Thyroid gland (tissue), 4 donors: ENCODE results near the gene ATXN7. TPM values are rescaled to one million over a fixed set of nuclear protein-coding genes. Genes with fewer than 3 reads are reported as not detected.

Experiments
- DNase-seq, 2 donors: peaks; one replicate each; pipeline ENCODE4 v3.0.0-alpha.2; 2019
- H3K27ac ChIP-seq, 3 donors: fragments of 200-600 bp; sonication (generic); 1 replicate in 2 of 3; 2 replicates in 1 of 3; pipeline ENCODE4 v1.5.1; 2016 to 2019; ENCODE audit warnings: mild to moderate bottlenecking in 1 of 3, moderate library complexity in 1 of 3
- H3K27me3 ChIP-seq: fragments of 200-600 bp; sonication (generic); one replicate; pipeline ENCODE4 v1.5.1; 2019
- H3K36me3 ChIP-seq, 2 donors: fragments of 200-600 bp; sonication (generic); one replicate each; pipeline ENCODE4 v1.5.1; 2016 to 2019
- H3K4me1 ChIP-seq, 2 donors: fragments of 200-600 bp; sonication (generic); one replicate each; pipeline ENCODE4 v1.5.1; 2017 to 2019
- H3K4me3 ChIP-seq, 3 donors: fragments of 200-600 bp; sonication (generic); replicated peaks in 1 of 3; 1 replicate in 2 of 3; 2 replicates in 1 of 3; pipeline ENCODE4 v1.5.1; 2016; ENCODE audit warnings: mild to moderate bottlenecking in 1 of 3
- H3K9me3 ChIP-seq: fragments of 200-600 bp; sonication (generic); one replicate; pipeline ENCODE4 v1.5.1; 2017
- POLR2A ChIP-seq, 2 donors: fragments of 450-650 bp; IDR thresholded peaks; one replicate each; pipeline ENCODE4 v1.6.1; 2017; ENCODE audit warnings: antibody characterized with exemption in 2 of 2, mild to moderate bottlenecking in 2 of 2, moderate library complexity in 1 of 2
- WGBS, 2 donors: methylation state at CpG; one replicate each; pipeline ENCODE4 v1.1.5; 2017; 5-methylcytosine and 5-hydroxymethylcytosine counted together
- intact Hi-C: fragments of 100-400 bp; cut with DNase I; formaldehyde crosslinking; loops from one replicate; pipeline ENCODE4 v1.15.1; 2023
- total RNA-seq, 4 donors: library from RNA; depleted of rRNA; stranded (reverse); fragments of >200 nt; gene quantifications; one replicate each; pipeline ENCODE4 v1.2.3, GENCODE V29; 2016
- TF ChIP-seq, protein P1 (sequence below), 6 experiments: fragments of 200-600 bp in 3 of 6; fragments of 450-650 bp in 3 of 6; sonication (generic) in 3 of 6; IDR thresholded peaks; one replicate each; pipeline ENCODE4 v1.5.1; 2016 to 2019; ENCODE audit warnings: antibody characterized with exemption in 6 of 6, mild to moderate bottlenecking in 2 of 6, inconsistent platforms in 1 of 6, moderate library complexity in 1 of 6

Gene ATXN7
- total RNA-seq, 4 donors from 2014 or later: 23.2 to 51.8 (median 33.8) TPM

- intact Hi-C loops: no loop called here
- peaks cover 15 to 19% of the 10 kb centered on the region in 2 donors for H3K4me1 ChIP-seq
- no peak overlapping the region for H3K27ac ChIP-seq
- no peak overlapping the region for H3K4me3 ChIP-seq
- H3K9me3 ChIP-seq: no peaks in the 10 kb centered on the region
- TF ChIP-seq, protein P1, sequence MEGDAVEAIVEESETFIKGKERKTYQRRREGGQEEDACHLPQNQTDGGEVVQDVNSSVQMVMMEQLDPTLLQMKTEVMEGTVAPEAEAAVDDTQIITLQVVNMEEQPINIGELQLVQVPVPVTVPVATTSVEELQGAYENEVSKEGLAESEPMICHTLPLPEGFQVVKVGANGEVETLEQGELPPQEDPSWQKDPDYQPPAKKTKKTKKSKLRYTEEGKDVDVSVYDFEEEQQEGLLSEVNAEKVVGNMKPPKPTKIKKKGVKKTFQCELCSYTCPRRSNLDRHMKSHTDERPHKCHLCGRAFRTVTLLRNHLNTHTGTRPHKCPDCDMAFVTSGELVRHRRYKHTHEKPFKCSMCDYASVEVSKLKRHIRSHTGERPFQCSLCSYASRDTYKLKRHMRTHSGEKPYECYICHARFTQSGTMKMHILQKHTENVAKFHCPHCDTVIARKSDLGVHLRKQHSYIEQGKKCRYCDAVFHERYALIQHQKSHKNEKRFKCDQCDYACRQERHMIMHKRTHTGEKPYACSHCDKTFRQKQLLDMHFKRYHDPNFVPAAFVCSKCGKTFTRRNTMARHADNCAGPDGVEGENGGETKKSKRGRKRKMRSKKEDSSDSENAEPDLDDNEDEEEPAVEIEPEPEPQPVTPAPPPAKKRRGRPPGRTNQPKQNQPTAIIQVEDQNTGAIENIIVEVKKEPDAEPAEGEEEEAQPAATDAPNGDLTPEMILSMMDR (IDR thresholded peaks at IDR 0.05): no peak
- TF ChIP-seq POLR2A (IDR thresholded peaks at IDR 0.05): no peak
- no peak for DNase-seq
- H3K27me3 ChIP-seq: no peaks in the 10 kb centered on the region
- H3K36me3 ChIP-seq: no peaks in the 10 kb centered on the region
- 89 to 90% methylated on average over 2 of the region's 2 CpGs for WGBS, 2 donors
These were observed 45.8 kb downstream of the ATXN7 start for GRCh38 chr3:63909431-63909830.

GRCh38 chr3:63910001-63910400 is 46.3 kb downstream of the ATXN7 start:
- WGBS, 2 donors: 95 to 96% methylated on average over 4 of the region's 4 CpGs
- no peak for DNase-seq
- intact Hi-C loops: loop anchor here (10.0 kb wide), 1 partner anchor 45 kb away; the partner anchor contains the start of genes ATXN7 and THOC7

DNA sequence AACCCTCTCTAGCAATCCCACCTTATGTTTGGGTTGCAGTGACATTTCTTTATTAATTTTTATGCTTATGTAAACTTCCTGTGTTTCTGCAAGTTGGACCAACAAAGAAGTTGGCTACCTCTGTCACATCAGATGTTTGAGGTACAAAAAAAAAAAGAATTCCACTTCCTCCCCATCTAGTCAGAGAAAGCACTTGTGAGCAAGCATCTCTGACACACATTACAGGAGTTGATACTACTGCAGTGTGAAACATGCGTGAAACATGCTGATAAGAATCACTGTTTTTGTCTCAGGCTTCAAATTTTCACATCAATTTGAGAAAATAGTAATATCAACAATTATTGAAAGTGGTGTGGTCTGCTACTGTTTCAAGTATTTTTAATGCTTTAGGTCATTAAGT is 47.2 kb downstream of the ATXN7 start:
- intact Hi-C loops: loop anchor here (10.0 kb wide), 1 partner anchor 46 kb away; the partner anchor contains the start of genes ATXN7 and THOC7
- Histone ChIP-seq H3K9me3 (no peaks in the 10 kb centered on the region), H3K27me3 (no peaks in the 10 kb centered on the region), H3K27ac (peak overlapping the region in 2 of 3 donors; percentile 86 to 99), H3K36me3 (peaks cover 0 to under 1% of the 10 kb centered on the region in 2 donors), H3K4me3 (no peak overlapping the region), H3K4me1 (peaks cover 20 to 26% of the 10 kb centered on the region in 2 donors)
- no peak for DNase-seq
- no peak for TF ChIP-seq POLR2A (IDR thresholded peaks at IDR 0.05)
- TF ChIP-seq, protein P1 (IDR thresholded peaks at IDR 0.05): no peak
- WGBS, 2 donors: 67 to 73% methylated on average over 1 of the region's 1 CpG

More at GRCh38 chr3:63910001-63910400, 46.3 kb downstream of the ATXN7 start:
- H3K27ac ChIP-seq: no peak overlapping the region
- H3K27me3 ChIP-seq: no peaks in the 10 kb centered on the region
- H3K9me3 ChIP-seq: no peaks in the 10 kb centered on the region
- H3K4me1 ChIP-seq: peaks cover 20 to 25% of the 10 kb centered on the region in 2 donors
- no peaks in the 10 kb centered on the region for H3K36me3 ChIP-seq
- TF ChIP-seq, protein P1 (IDR thresholded peaks at IDR 0.05): no peak
- TF ChIP-seq POLR2A (IDR thresholded peaks at IDR 0.05): no peak
- H3K4me3 ChIP-seq: no peak overlapping the region

GRCh38 chr3:63911509-63911872 is 47.8 kb downstream of the ATXN7 start:
- 0 to 1% methylated on average over 10 to 18 of the region's 18 CpGs for WGBS, 2 donors
- intact Hi-C loops: loop anchor here (10.0 kb wide), 1 partner anchor 47 kb away; the partner anchor contains the start of genes ATXN7 and THOC7
- DNase-seq: no peak

More at GRCh38 chr3:63911509-63911872, 47.8 kb downstream of the ATXN7 start:
- Histone ChIP-seq H3K27me3 (no peaks in the 10 kb centered on the region), H3K4me1 (peaks cover 20 to 26% of the 10 kb centered on the region in 2 donors), H3K36me3 (peaks cover 0 to 6% of the 10 kb centered on the region in 2 donors), H3K9me3 (no peaks in the 10 kb centered on the region), H3K27ac (peak overlapping the region; percentile 86 to 99 (median 96)), H3K4me3 (peak overlapping the region; percentile 73 to 86 (median 79))
- no peak for TF ChIP-seq POLR2A (IDR thresholded peaks at IDR 0.05)
- TF ChIP-seq, protein P1 (IDR thresholded peaks at IDR 0.05): no peak
